ENCODE data around the gene GNB5.

The GNB5 gene

GRCh38 chr15:52150043-52150825 lies 41.0 kb downstream of the GNB5 start:
- DNase-seq (ENCODE audit: low spot score): no peak
- TF ChIP-seq CTCF (IDR thresholded peaks at IDR 0.05; ENCODE audit: borderline replicate concordance, control extremely low read depth, extremely low read depth, insufficient read depth, missing control alignments): no peak
- in situ Hi-C loops (cut with MboI; ENCODE audit: low sequenced_read_pairs, unreplicated experiment): no loop called here

- DNase-seq (ENCODE audit: low spot score): no peak
- in situ Hi-C loops (cut with MboI; ENCODE audit: low sequenced_read_pairs, unreplicated experiment): no loop called here
- TF ChIP-seq CTCF (IDR thresholded peaks at IDR 0.05; ENCODE audit: borderline replicate concordance, control extremely low read depth, extremely low read depth, insufficient read depth, missing control alignments): no peak
These were observed 42.8 kb downstream of the GNB5 start for GRCh38 chr15:52148403-52148802.

GRCh38 chr15:52146776-52147175 lies 44.4 kb downstream of the GNB5 start:
- no peak for DNase-seq (ENCODE audit: low spot score)
- in situ Hi-C loops (cut with MboI; ENCODE audit: low sequenced_read_pairs, unreplicated experiment): no loop called here
- TF ChIP-seq CTCF (IDR thresholded peaks at IDR 0.05; ENCODE audit: borderline replicate concordance, control extremely low read depth, extremely low read depth, insufficient read depth, missing control alignments): no peak

GRCh38 chr15:52146261-52146660 lies 44.9 kb downstream of the GNB5 start:
- in situ Hi-C loops (cut with MboI; ENCODE audit: low sequenced_read_pairs, unreplicated experiment): no loop called here

GRCh38 chr15:52144656-52145178 lies 46.5 kb downstream of the GNB5 start:
- TF ChIP-seq CTCF (IDR thresholded peaks at IDR 0.05; ENCODE audit: borderline replicate concordance, control extremely low read depth, extremely low read depth, insufficient read depth, missing control alignments): no peak
- DNase-seq (ENCODE audit: low spot score): no peak
- in situ Hi-C loops (cut with MboI; ENCODE audit: low sequenced_read_pairs, unreplicated experiment): no loop called here

More at GRCh38 chr15:52146261-52146660, 44.9 kb downstream of the GNB5 start:
- no peak for DNase-seq (ENCODE audit: low spot score)
- TF ChIP-seq CTCF (IDR thresholded peaks at IDR 0.05; ENCODE audit: borderline replicate concordance, control extremely low read depth, extremely low read depth, insufficient read depth, missing control alignments): no peak

- in situ Hi-C loops (cut with MboI; ENCODE audit: low sequenced_read_pairs, unreplicated experiment): no loop called here
- no peak for TF ChIP-seq CTCF (IDR thresholded peaks at IDR 0.05; ENCODE audit: borderline replicate concordance, control extremely low read depth, extremely low read depth, insufficient read depth, missing control alignments)
- DNase-seq (ENCODE audit: low spot score): no peak
These were observed 47.3 kb downstream of the GNB5 start for GRCh38 chr15:52143873-52144272.
